OCI-LY3 (cell line): ENCODE results near the gene ACTA1.

Experiments used
- EZH2phosphoT487 ChIP-seq: fragments of 200-600 bp; shearing (Covaris generic); IDR thresholded peaks from 2 replicates; pipeline ENCODE4 v1.6.1; 2018; ENCODE audit warnings: antibody characterized with exemption, mixed run types, low read depth
- TF ChIP-seq, protein P1 (sequence below): fragments of 200-600, 300-600 bp; sonication (generic); IDR thresholded peaks from 2 replicates; pipeline ENCODE4 v1.5.1; 2014; ENCODE audit warnings: antibody characterized with exemption, low read length, low read depth

DNA sequence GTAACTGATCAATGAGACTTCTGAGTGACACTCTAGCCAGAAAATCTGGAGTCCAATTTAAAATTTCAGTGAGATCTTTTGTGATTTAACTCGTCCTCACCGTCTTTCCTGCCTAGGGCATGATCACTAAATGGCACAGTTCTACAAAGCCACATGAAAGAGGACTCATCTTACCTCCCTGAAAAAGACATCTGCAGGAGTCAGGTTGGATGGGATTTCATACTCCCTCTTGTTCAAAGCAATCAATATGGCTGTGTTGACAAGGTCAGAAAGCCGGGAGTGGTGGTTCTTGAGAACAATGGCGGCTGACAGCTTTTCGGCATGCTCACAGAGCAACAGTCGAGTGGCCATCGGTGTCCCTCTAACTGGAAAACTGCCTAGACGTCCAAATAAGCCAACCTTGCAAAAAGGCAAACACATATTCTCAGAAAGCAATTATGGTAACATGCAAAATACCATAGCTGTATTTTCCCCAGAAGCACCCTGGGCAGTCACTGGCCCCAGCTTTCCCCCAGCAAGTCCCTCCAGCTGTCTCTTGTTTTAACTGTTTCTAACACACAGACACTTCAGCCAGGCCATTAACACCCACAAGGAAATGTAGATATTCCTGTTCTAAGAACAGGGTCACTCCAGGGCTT lies 36.6 kb upstream of the ACTA1 start:
- TF ChIP-seq, protein P1, sequence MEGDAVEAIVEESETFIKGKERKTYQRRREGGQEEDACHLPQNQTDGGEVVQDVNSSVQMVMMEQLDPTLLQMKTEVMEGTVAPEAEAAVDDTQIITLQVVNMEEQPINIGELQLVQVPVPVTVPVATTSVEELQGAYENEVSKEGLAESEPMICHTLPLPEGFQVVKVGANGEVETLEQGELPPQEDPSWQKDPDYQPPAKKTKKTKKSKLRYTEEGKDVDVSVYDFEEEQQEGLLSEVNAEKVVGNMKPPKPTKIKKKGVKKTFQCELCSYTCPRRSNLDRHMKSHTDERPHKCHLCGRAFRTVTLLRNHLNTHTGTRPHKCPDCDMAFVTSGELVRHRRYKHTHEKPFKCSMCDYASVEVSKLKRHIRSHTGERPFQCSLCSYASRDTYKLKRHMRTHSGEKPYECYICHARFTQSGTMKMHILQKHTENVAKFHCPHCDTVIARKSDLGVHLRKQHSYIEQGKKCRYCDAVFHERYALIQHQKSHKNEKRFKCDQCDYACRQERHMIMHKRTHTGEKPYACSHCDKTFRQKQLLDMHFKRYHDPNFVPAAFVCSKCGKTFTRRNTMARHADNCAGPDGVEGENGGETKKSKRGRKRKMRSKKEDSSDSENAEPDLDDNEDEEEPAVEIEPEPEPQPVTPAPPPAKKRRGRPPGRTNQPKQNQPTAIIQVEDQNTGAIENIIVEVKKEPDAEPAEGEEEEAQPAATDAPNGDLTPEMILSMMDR = no peak
- no peak for TF ChIP-seq EZH2phosphoT487
